KMS-11 (cell line): Measurements from ENCODE around the gene FPGS.

Source experiments
- H2AFZ ChIP-seq: fragments of 200-600 bp; sonication (generic); 2 replicates; pipeline ENCODE4 v1.6.1; 2016; ENCODE audit warnings: antibody characterized with exemption, mixed run types, low read depth
- H3K27ac ChIP-seq: fragments of 200-600 bp; sonication (generic); 2 replicates; pipeline ENCODE4 v1.6.1; 2016; ENCODE audit warnings: mild to moderate bottlenecking, mixed run types
- H3K27me3 ChIP-seq: fragments of 200-600 bp; sonication (generic); 2 replicates; pipeline ENCODE4 v1.6.1; 2017; ENCODE audit warnings: mild to moderate bottlenecking, low read depth, mixed run types, moderate library complexity; ENCODE audit not compliant: insufficient read depth
- H3K36me3 ChIP-seq: fragments of 200-600 bp; sonication (generic); 2 replicates; pipeline ENCODE4 v1.6.1; 2017; ENCODE audit warnings: mild to moderate bottlenecking, mixed run types; ENCODE audit not compliant: insufficient read depth
- H3K4me1 ChIP-seq: fragments of 200-600 bp; sonication (generic); 2 replicates; pipeline ENCODE4 v1.6.1; 2016; ENCODE audit warnings: mild to moderate bottlenecking, low read depth, mixed run types; ENCODE audit not compliant: poor library complexity, severe bottlenecking
- H3K4me2 ChIP-seq: fragments of 200-600 bp; sonication (generic); 2 replicates; pipeline ENCODE4 v1.7.0; 2016; ENCODE audit warnings: mild to moderate bottlenecking, mixed run types
- H3K4me3 ChIP-seq: fragments of 200-600 bp; sonication (generic); IDR thresholded peaks from 2 replicates; pipeline ENCODE4 v1.6.1; 2017; ENCODE audit warnings: low read depth, low read length, mixed read lengths; ENCODE audit not compliant: insufficient read depth
- H3K79me2 ChIP-seq: fragments of 200-600 bp; sonication (generic); 2 replicates; pipeline ENCODE4 v1.6.1; 2016; ENCODE audit warnings: low read depth, mixed run types; ENCODE audit not compliant: insufficient read depth
- H3K9ac ChIP-seq: fragments of 200-600 bp; sonication (generic); 2 replicates; pipeline ENCODE4 v1.6.1; 2016; ENCODE audit warnings: mild to moderate bottlenecking, mixed run types
- H4K20me1 ChIP-seq: fragments of 200-600 bp; sonication (generic); 2 replicates; pipeline ENCODE4 v1.6.1; 2016; ENCODE audit warnings: mild to moderate bottlenecking, mixed run types; ENCODE audit not compliant: insufficient read depth
- CTCF ChIP-seq: fragments of 200-600 bp; sonication (generic); conservative IDR thresholded peaks from 2 replicates; pipeline ENCODE4 v1.6.1; 2017; ENCODE audit warnings: low read depth, mild to moderate bottlenecking, antibody characterized with exemption, low read length, moderate library complexity, mixed read lengths

Gene FPGS

GRCh38 chr9:127810378-127811187, 7.9 kb downstream of the FPGS start:
- Histone ChIP-seq H3K9ac (no peak overlapping the region), H3K79me2 (0 out of 2 replicates have a peak, but pooled peaks cover 6% of the 10 kb centered on the region), H3K27me3 (no peaks in the 10 kb centered on the region), H3K4me1 (no peaks in the 10 kb centered on the region), H2AFZ (no peak overlapping the region), H4K20me1 (no peaks in the 10 kb centered on the region), H3K4me3 (no peak overlapping the region), H3K36me3 (no peaks in the 10 kb centered on the region), H3K4me2 (no peak overlapping the region), H3K27ac (no peak overlapping the region)
- TF ChIP-seq CTCF = no peak

DNA sequence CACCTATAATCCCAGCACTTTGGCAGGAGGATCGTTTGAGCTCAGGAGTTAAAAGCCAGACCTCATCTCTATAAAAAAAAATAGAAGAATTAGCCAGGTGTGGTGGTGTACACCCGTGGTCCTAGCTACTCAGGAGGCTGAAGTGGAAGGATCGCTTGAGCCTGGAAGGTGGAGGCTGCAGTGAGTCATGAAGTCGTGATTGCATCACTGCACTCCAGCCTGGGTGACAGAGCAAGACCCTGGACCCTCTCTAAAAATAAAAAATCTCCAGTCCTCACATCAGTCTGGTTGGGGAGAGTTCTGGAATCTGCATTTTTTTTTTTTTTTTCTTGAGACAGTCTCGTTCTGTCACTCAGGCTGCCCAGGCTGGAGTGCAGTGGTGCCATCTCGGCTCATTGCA, 9.3 kb downstream of the FPGS start:
- Histone ChIP-seq H3K79me2 (no peaks in the 10 kb centered on the region), H3K4me1 (no peaks in the 10 kb centered on the region), H3K27ac (no peak overlapping the region), H3K36me3 (no peaks in the 10 kb centered on the region), H4K20me1 (no peaks in the 10 kb centered on the region), H3K9ac (no peak overlapping the region), H3K27me3 (no peaks in the 10 kb centered on the region), H3K4me2 (no peak overlapping the region), H3K4me3 (no peak overlapping the region), H2AFZ (no peak overlapping the region)
- TF ChIP-seq CTCF = no peak

DNA sequence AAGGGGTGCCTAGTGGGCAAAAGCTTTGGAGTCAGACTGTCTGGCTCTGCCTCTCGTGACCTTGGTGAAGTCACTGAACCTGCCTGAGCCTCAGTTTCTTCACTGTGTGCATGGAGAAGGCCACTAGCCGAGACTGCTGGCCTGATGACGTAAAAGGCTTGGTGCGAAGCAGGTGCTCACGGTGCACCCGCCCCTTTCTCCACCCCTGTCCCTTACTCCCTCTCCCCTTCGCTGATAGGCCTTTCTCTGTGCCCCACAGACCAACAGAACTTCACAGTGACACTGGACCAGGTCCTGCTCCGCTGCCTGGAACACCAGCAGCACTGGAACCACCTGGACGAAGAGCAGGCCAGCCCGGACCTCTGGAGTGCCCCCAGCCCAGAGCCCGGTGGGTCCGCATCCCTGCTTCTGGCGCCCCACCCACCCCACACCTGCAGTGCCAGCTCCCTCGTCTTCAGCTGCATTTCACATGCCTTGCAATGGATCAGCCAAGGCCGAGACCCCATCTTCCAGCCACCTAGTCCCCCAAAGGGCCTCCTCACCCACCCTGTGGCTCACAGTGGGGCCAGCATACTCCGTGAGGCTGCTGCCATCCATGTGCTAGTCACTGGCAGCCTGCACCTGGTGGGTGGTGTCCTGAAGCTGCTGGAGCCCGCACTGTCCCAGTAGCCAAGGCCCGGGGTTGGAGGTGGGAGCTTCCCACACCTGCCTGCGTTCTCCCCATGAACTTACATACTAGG, 10.4 kb downstream of the FPGS start:
- Histone ChIP-seq H3K4me3 (no peak overlapping the region), H3K79me2 (no peaks in the 10 kb centered on the region), H3K36me3 (no peaks in the 10 kb centered on the region), H2AFZ (no peak overlapping the region), H3K4me2 (no peak overlapping the region), H3K9ac (no peak overlapping the region), H3K4me1 (no peaks in the 10 kb centered on the region), H4K20me1 (no peaks in the 10 kb centered on the region), H3K27me3 (no peaks in the 10 kb centered on the region), H3K27ac (no peak overlapping the region)
- no peak for TF ChIP-seq CTCF

DNA sequence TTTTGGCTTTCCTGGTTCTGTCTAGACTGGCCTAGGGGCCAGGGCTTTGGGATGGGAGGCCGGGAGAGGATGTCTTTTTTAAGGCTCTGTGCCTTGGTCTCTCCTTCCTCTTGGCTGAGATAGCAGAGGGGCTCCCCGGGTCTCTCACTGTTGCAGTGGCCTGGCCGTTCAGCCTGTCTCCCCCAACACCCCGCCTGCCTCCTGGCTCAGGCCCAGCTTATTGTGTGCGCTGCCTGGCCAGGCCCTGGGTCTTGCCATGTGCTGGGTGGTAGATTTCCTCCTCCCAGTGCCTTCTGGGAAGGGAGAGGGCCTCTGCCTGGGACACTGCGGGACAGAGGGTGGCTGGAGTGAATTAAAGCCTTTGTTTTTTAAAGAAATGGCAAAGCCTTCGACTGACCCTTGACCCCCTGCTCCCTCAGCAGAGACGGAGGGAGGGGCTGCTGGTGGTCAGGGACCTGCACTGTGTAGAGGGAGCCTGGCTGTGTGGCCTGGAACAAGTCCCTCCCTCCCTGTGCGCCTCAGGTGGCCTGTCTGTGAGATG, 11.1 kb downstream of the FPGS start:
- Histone ChIP-seq H3K36me3 (no peaks in the 10 kb centered on the region), H3K4me2 (no peak overlapping the region), H3K79me2 (no peaks in the 10 kb centered on the region), H2AFZ (no peak overlapping the region), H3K27me3 (no peaks in the 10 kb centered on the region), H3K4me3 (no peak overlapping the region), H3K4me1 (no peaks in the 10 kb centered on the region), H3K27ac (no peak overlapping the region), H4K20me1 (no peaks in the 10 kb centered on the region), H3K9ac (no peak overlapping the region)
- TF ChIP-seq CTCF = no peak
